ENCODE data around the gene ODAD3.

Gene ODAD3

DNA sequence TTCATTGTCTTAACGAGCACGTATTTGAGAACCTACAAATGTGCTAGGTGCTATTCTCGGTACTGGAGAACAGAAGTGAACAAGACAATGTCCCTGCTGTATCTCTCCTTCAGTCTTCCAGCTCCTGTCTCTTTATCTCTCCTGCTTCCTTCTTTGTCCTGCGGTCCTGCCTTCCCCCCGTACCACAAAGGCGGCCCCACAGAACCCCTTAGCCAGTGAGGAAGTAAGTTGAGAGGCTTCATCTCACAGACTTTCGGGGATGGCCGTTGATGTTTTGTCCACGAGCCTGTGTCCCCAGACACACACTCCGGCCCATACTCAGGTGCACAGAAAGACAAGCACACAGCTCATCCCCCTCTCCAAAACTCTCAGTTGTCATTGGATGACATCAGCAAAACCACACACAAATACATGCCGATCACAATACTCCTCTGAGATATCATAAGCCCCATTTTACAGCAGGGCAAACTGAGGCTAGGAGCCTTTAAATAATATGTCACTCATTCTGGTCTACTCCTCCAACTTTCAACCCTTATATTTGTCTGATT, 61.0 kb downstream of the ODAD3 start:
- DNase-seq, result no peak

DNA sequence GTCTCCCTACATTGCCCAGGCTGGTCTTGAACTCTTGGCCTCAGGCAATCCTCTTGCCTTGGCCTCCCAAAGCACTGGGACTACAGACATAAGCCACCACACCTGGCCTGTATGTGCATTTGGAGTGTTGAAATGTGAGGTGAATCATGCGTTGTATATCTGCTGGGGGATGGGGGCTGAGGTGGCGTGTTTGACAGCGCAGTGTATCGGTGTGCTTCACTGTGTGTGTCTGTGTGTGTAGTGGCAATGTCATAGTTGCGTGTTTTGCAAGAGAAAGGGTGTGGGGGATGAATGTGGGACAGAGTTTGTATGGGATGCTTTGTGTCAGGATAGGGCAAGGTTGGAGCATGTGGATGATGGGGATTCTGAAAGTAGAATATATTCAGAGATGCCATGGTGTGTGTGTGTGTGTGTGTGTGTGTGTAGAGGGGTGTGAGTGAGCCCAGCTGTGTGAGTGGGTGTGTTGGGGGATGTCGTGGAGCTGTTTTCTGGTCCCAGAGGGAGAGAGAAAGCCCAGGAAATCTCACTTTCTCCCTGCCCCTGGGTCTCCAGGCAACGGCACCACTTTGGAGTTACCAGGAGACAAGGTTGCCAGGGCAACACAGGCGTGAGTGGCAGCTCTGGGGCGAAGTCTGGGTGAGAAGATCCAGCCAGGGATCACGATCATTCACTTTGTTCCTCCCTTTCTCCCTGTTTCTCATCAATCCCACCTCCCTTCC, 61.6 kb downstream of the ODAD3 start:
- DNase-seq, result peak; percentile 84

DNA sequence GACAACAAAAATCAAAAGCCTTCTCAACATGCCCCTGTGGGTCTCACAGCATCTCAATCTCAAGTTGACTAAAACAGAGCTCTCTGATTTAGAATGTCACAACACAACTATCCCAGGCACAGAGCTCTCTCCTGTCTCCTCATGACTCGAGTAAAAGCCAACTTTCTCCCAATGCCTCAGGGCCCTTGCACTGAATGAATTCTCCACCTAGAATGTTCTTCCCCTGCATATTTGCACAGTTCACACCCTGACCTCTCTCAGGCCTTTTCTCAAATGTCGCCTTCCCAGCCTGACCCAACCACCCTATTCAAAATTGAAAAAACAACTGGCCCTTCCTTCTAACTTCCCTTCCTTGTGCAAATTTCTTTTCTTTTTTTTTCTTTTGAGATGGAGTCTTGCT, 64.2 kb downstream of the ODAD3 start:
- no peak for DNase-seq
